Mucosa of stomach (tissue), 1 donor: ENCODE data around the gene STS.

Experiments used
- H3K27me3 ChIP-seq: one replicate; pipeline ENCODE4 v1.7.0; 2013; ENCODE audit warnings: mild to moderate bottlenecking, low read length; ENCODE audit not compliant: control insufficient read depth, insufficient read depth
- H3K36me3 ChIP-seq: one replicate; pipeline ENCODE4 v1.7.0; 2013; ENCODE audit warnings: low read length; ENCODE audit not compliant: control insufficient read depth, insufficient read depth
- H3K4me1 ChIP-seq: one replicate; pipeline ENCODE4 v1.7.0; 2013; ENCODE audit warnings: mild to moderate bottlenecking, low read length; ENCODE audit not compliant: control insufficient read depth, insufficient read depth
- H3K4me3 ChIP-seq: one replicate; pipeline ENCODE4 v1.7.0; 2013; ENCODE audit warnings: low read length
- H3K9ac ChIP-seq: one replicate; pipeline ENCODE4 v1.7.0; 2013; ENCODE audit warnings: mild to moderate bottlenecking, low read length, moderate library complexity
- H3K9me3 ChIP-seq: one replicate; pipeline ENCODE4 v1.7.0; 2013; ENCODE audit warnings: mild to moderate bottlenecking, low read length, moderate library complexity; ENCODE audit not compliant: control insufficient read depth
- donor health status: Pancreatic carcinoma.

Gene STS

DNA sequence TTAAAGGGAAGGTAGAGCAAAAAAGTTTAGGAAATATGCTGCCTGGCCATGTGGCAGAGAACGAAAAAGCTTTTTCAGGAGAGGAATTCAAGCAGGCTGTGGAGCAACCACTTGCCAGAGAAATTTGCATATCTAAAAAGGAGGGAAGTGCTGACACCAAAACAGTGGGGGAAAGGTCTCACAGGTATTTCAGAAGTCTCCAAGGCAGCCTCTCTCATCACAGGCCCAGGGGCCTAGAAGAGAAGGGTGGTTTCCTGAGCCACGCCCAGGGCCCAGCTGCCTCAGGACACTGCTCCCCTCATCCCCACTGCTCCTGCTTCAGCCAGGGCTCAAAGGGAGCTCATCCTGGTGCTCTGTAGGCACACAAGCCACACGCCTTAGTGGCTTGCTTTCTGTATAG, 29.9 kb upstream of the STS start:
- H3K9ac ChIP-seq = no peak overlapping the region
- no peaks in the 10 kb centered on the region for H3K36me3 ChIP-seq
- peaks cover 30% of the 10 kb centered on the region for H3K4me1 ChIP-seq
- no peak overlapping the region for H3K4me3 ChIP-seq
- no peaks in the 10 kb centered on the region for H3K27me3 ChIP-seq
- no peaks in the 10 kb centered on the region for H3K9me3 ChIP-seq

- H3K9me3 ChIP-seq = no peaks in the 10 kb centered on the region
- peak overlapping the region; percentile 48 for H3K9ac ChIP-seq
- no peaks in the 10 kb centered on the region for H3K27me3 ChIP-seq
- no peaks in the 10 kb centered on the region for H3K36me3 ChIP-seq
- no peak overlapping the region for H3K4me3 ChIP-seq
- H3K4me1 ChIP-seq = peaks cover 30% of the 10 kb centered on the region
Measured at GRCh38 chrX:7119950-7120877, 27.3 kb upstream of the STS start.

DNA sequence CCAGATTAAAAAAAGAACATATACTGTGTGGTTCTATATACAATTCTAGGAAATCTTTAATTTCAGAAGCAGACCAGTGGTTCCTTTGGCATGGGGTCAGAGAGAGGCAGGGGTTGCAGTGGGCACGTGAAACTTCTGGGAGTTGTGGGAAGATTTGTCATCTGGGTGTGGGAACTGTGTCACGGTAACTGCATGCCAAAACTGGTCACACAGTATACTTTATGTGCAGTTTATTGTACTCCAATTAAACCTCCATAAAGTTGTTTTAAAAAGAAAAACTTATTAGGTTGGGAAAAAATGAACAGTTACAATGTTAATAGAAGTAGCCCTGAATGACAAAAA, 26.7 kb upstream of the STS start:
- H3K9ac ChIP-seq = peak overlapping the region; percentile 15

DNA sequence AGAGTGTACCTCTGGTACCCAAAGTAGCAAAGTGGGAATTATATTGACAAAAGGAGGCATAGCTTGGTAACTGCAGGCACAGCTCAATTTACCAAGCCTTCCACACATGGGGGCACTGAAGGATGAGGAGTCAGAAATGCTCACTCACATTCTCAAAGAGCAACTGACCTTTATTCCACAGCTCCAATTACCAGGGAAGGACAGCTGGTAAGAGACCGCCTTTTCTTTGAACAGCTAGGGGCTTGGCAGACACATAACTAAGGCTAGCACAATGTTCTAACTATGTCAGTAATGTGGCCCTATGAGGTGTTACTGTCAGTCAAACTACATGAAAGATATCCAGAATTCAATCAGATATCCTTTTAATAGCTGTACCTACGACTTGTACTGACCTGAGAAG, 20.5 kb upstream of the STS start:
- H3K9me3 ChIP-seq = no peaks in the 10 kb centered on the region

More for the DNA sequence above, 26.7 kb upstream of the STS start:
- no peaks in the 10 kb centered on the region for H3K27me3 ChIP-seq
- H3K9me3 ChIP-seq = no peaks in the 10 kb centered on the region
- no peaks in the 10 kb centered on the region for H3K36me3 ChIP-seq
- no peak overlapping the region for H3K4me3 ChIP-seq
- peaks cover 30% of the 10 kb centered on the region for H3K4me1 ChIP-seq

DNA sequence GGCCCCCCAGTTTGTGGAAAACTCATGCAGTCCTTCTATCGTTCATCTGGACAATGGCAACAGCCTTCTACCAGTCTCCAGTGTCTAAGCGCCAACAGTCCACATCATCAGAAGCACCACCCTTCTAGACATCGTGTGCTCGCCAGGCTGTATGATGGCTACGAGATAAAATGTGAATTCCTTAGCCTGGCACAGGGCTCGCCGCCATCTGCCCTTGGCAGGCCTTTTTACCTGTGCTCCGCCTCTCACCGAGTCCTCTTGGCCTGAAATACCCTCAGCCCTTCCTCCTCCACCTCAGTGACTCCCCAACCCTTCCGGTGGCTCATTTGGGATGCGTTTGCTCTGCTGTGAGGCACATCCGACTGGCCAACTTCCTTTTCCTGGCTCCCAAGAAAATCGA, 15.9 kb upstream of the STS start:
- Histone ChIP-seq H3K9ac (no peak overlapping the region), H3K4me1 (peaks cover 40% of the 10 kb centered on the region), H3K4me3 (no peak overlapping the region), H3K27me3 (no peaks in the 10 kb centered on the region), H3K36me3 (no peaks in the 10 kb centered on the region), H3K9me3 (no peaks in the 10 kb centered on the region)

More for the DNA sequence above, 20.5 kb upstream of the STS start:
- Histone ChIP-seq H3K4me3 (no peak overlapping the region), H3K27me3 (no peaks in the 10 kb centered on the region), H3K9ac (no peak overlapping the region), H3K4me1 (peaks cover 24% of the 10 kb centered on the region), H3K36me3 (no peaks in the 10 kb centered on the region)

DNA sequence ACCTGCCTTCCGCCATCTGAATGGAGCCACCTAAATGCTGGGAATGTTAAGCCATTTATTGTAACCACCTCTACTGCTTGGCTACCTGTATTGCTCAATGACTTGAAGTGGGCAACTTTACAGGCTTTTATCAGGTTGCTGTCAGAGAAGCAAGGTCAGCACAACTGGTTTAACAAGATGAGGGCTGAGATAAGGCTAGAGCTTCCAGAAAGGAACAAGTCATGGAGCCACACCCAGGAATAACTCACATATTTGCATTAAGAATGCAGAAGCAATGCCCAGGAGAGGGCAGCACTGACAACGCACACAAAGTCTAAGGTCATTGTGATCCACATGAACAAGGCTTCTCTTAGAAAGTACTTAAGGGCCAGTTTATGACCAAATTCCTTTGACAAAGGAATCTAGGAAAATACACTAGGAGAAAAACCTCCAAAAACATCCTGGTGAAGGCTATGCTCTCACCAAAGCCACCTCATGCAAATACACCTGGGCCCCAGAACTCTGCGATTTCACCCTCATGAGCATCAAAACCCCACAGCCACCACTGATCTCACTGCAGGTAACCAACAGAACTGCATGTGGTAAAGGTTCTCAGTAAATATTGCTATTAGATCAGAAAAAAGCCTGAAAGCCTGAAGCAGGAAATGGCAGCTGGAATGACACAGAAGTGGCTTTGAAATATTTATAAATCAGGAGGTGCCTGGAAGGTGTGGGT, 15.0 kb upstream of the STS start:
- Histone ChIP-seq H3K9ac (peak overlapping the region; percentile 43), H3K36me3 (no peaks in the 10 kb centered on the region), H3K9me3 (no peaks in the 10 kb centered on the region), H3K4me3 (no peak overlapping the region), H3K4me1 (peaks cover 36% of the 10 kb centered on the region), H3K27me3 (no peaks in the 10 kb centered on the region)

DNA sequence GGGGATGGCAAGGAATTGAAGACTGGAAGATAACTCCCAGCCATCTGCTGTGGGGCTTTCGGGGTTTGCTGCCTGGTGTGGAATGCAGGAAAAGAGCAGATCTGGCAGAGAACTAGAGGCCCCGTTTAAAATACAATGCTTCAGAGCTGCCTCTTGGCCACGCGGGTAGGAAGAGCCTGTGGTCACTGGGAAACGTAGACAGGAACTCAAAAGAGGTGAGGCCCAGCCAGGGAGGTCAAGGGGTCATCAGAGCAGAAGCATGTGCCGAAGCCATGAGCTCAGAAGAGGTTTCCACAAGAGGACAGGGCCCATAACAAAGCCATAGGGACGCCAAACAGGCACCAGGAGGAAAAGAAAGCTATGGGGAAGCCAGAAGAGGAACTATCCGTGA, 14.5 kb upstream of the STS start:
- H3K4me3 ChIP-seq = no peak overlapping the region
- no peaks in the 10 kb centered on the region for H3K9me3 ChIP-seq
- peak overlapping the region; percentile 43 for H3K9ac ChIP-seq
- peaks cover 36% of the 10 kb centered on the region for H3K4me1 ChIP-seq
- H3K36me3 ChIP-seq = no peaks in the 10 kb centered on the region
- H3K27me3 ChIP-seq = no peaks in the 10 kb centered on the region

- H3K9ac ChIP-seq = no peak overlapping the region
- H3K9me3 ChIP-seq = no peaks in the 10 kb centered on the region
- no peaks in the 10 kb centered on the region for H3K36me3 ChIP-seq
- no peaks in the 10 kb centered on the region for H3K27me3 ChIP-seq
- peaks cover 32% of the 10 kb centered on the region for H3K4me1 ChIP-seq
- H3K4me3 ChIP-seq = no peak overlapping the region
Measured at GRCh38 chrX:7134981-7135380, 12.5 kb upstream of the STS start.

- Histone ChIP-seq H3K4me1 (no peaks in the 10 kb centered on the region), H3K4me3 (no peak overlapping the region), H3K9ac (no peak overlapping the region), H3K36me3 (no peaks in the 10 kb centered on the region), H3K9me3 (no peaks in the 10 kb centered on the region), H3K27me3 (no peaks in the 10 kb centered on the region)
Measured at GRCh38 chrX:7139202-7140081, 8.1 kb upstream of the STS start.

- Histone ChIP-seq H3K4me1 (peaks cover 5% of the 10 kb centered on the region), H3K9me3 (no peaks in the 10 kb centered on the region), H3K27me3 (no peaks in the 10 kb centered on the region), H3K4me3 (no peak overlapping the region), H3K36me3 (no peaks in the 10 kb centered on the region), H3K9ac (no peak overlapping the region)
Measured at GRCh38 chrX:7143076-7143475, 4.4 kb upstream of the STS start.

DNA sequence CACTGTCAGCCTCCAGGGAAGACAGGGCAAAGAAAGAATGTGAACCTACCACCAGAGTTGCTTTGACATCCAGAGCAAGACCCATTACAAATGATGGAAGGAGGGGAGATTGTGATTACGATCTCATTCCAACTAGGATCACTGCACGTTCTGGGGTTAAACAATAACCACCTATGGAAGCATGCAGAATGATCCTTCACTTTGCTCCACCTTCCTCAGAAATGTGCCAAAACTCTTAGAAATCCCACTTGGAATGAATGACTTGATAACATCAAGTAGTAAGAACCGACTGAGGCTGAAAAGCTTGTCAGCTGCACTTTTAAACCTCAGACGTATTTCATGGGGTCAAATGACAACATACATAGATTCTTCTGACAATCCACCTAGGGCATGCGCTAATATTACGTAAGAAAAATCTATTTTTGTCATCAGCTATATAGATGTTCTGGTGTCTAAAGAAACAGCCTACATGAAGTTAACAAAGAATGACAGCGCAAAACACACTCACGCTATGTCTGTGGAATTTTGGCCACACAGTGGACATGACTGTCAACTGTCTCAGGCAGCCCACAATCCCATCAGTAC, 3.5 kb upstream of the STS start:
- Histone ChIP-seq H3K9ac (no peak overlapping the region), H3K9me3 (no peaks in the 10 kb centered on the region), H3K4me1 (peaks cover 5% of the 10 kb centered on the region), H3K36me3 (no peaks in the 10 kb centered on the region), H3K27me3 (no peaks in the 10 kb centered on the region), H3K4me3 (no peak overlapping the region)
